ENCODE measurements around the gene C1orf226. TPM values are rescaled to one million over a fixed set of nuclear protein-coding genes. Genes with fewer than 3 reads are reported as not detected.

The C1orf226 gene
- total and polyA plus RNA-seq, 2 of the 8 experiments (the other 6 are each of a cell fraction or from before 2014, with no cell fraction given): 8.2 to 18.8 TPM

- TF ChIP-seq CHD7 (IDR thresholded peaks at IDR 0.05; ENCODE audit: insufficient replicate concordance, low read length) (no peak), TEAD4 (IDR thresholded peaks at IDR 0.05; ENCODE audit: low read depth, low read length) (no peak)
Observed at GRCh38 chr1:162385280-162385623, 3.7 kb downstream of the C1orf226 start (continued).

All from H1 (cell line).